ENCODE data around the gene C1QTNF8.

DNA sequence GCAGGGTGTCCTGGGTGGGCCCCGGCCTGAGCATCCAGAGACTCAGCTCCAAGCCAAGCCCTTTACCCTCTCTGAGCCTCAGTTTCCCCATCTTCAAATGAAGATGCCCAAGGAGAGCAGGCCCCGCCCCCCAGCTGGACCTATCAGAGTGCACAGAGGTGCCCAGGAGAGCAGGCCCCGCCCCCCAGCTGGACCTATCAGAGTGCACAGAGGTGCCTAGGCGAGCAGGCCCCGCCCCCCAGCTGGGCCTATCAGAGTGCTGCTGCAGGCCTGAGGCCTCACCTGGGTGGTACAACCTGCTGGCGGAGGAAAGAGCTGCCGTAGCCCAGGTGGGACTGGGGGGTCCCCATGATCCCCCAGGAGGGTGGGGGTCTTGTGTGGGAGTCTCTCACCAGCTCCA lies 26.9 kb downstream of the C1QTNF8 start:
- TF ChIP-seq, protein P1, sequence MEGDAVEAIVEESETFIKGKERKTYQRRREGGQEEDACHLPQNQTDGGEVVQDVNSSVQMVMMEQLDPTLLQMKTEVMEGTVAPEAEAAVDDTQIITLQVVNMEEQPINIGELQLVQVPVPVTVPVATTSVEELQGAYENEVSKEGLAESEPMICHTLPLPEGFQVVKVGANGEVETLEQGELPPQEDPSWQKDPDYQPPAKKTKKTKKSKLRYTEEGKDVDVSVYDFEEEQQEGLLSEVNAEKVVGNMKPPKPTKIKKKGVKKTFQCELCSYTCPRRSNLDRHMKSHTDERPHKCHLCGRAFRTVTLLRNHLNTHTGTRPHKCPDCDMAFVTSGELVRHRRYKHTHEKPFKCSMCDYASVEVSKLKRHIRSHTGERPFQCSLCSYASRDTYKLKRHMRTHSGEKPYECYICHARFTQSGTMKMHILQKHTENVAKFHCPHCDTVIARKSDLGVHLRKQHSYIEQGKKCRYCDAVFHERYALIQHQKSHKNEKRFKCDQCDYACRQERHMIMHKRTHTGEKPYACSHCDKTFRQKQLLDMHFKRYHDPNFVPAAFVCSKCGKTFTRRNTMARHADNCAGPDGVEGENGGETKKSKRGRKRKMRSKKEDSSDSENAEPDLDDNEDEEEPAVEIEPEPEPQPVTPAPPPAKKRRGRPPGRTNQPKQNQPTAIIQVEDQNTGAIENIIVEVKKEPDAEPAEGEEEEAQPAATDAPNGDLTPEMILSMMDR (IDR thresholded peaks at IDR 0.05; ENCODE audit: low read depth, low read length, missing input control), result no peak
- TF ChIP-seq, protein P2, sequence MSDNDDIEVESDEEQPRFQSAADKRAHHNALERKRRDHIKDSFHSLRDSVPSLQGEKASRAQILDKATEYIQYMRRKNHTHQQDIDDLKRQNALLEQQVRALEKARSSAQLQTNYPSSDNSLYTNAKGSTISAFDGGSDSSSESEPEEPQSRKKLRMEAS (IDR thresholded peaks at IDR 0.05), result no peak
- TF ChIP-seq, protein P3, sequence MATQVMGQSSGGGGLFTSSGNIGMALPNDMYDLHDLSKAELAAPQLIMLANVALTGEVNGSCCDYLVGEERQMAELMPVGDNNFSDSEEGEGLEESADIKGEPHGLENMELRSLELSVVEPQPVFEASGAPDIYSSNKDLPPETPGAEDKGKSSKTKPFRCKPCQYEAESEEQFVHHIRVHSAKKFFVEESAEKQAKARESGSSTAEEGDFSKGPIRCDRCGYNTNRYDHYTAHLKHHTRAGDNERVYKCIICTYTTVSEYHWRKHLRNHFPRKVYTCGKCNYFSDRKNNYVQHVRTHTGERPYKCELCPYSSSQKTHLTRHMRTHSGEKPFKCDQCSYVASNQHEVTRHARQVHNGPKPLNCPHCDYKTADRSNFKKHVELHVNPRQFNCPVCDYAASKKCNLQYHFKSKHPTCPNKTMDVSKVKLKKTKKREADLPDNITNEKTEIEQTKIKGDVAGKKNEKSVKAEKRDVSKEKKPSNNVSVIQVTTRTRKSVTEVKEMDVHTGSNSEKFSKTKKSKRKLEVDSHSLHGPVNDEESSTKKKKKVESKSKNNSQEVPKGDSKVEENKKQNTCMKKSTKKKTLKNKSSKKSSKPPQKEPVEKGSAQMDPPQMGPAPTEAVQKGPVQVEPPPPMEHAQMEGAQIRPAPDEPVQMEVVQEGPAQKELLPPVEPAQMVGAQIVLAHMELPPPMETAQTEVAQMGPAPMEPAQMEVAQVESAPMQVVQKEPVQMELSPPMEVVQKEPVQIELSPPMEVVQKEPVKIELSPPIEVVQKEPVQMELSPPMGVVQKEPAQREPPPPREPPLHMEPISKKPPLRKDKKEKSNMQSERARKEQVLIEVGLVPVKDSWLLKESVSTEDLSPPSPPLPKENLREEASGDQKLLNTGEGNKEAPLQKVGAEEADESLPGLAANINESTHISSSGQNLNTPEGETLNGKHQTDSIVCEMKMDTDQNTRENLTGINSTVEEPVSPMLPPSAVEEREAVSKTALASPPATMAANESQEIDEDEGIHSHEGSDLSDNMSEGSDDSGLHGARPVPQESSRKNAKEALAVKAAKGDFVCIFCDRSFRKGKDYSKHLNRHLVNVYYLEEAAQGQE (IDR thresholded peaks at IDR 0.05), result no peak
- TF ChIP-seq YY1 (IDR thresholded peaks at IDR 0.05) (no peak), SP1 (IDR thresholded peaks at IDR 0.05) (no peak), TAF1 (conservative IDR thresholded peaks at IDR 0.05) (no peak), GABPA (IDR thresholded peaks at IDR 0.05 in 1 of 2, conservative IDR thresholded peaks at IDR 0.05 in 1 of 2) (no peak), EGR1 (IDR thresholded peaks at IDR 0.05; ENCODE audit: low read depth in 2 of 2) (no peak), FOXA2 (IDR thresholded peaks at IDR 0.05) (no peak), RXRA (IDR thresholded peaks at IDR 0.05) (no peak)
- TF ChIP-seq, protein P4, sequence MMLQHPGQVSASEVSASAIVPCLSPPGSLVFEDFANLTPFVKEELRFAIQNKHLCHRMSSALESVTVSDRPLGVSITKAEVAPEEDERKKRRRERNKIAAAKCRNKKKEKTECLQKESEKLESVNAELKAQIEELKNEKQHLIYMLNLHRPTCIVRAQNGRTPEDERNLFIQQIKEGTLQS (IDR thresholded peaks at IDR 0.05), result no peak
- TF ChIP-seq, protein P5, sequence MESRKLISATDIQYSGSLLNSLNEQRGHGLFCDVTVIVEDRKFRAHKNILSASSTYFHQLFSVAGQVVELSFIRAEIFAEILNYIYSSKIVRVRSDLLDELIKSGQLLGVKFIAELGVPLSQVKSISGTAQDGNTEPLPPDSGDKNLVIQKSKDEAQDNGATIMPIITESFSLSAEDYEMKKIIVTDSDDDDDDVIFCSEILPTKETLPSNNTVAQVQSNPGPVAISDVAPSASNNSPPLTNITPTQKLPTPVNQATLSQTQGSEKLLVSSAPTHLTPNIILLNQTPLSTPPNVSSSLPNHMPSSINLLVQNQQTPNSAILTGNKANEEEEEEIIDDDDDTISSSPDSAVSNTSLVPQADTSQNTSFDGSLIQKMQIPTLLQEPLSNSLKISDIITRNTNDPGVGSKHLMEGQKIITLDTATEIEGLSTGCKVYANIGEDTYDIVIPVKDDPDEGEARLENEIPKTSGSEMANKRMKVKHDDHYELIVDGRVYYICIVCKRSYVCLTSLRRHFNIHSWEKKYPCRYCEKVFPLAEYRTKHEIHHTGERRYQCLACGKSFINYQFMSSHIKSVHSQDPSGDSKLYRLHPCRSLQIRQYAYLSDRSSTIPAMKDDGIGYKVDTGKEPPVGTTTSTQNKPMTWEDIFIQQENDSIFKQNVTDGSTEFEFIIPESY (IDR thresholded peaks at IDR 0.05), result no peak

Data from liver (tissue), 3 donors.